Sigmoid colon (tissue), 4 donors: ENCODE results near the gene KDM7A.

Experiments used
- CTCF ChIP-seq, 4 experiments: fragments of 450-650 bp in 3 of 4; fragments of 200-600 bp in 1 of 4; IDR thresholded peaks; one replicate each; pipeline ENCODE4 v1.5.1; 2016 to 2019; ENCODE audit warnings: antibody characterized with exemption in 4 of 4, mild to moderate bottlenecking in 3 of 4, moderate library complexity in 2 of 4
- POLR2A ChIP-seq, 2 donors: fragments of 450-650 bp; IDR thresholded peaks; one replicate each; pipeline ENCODE4 v1.6.1; 2016; ENCODE audit warnings: antibody characterized with exemption in 2 of 2, mild to moderate bottlenecking in 2 of 2, moderate library complexity in 2 of 2
- POLR2AphosphoS5 ChIP-seq, 4 donors: sonication (generic); formaldehyde crosslinking; IDR thresholded peaks; one replicate each; pipeline ENCODE4 v1.6.1; 2017; ENCODE audit warnings: antibody characterized with exemption in 4 of 4

DNA sequence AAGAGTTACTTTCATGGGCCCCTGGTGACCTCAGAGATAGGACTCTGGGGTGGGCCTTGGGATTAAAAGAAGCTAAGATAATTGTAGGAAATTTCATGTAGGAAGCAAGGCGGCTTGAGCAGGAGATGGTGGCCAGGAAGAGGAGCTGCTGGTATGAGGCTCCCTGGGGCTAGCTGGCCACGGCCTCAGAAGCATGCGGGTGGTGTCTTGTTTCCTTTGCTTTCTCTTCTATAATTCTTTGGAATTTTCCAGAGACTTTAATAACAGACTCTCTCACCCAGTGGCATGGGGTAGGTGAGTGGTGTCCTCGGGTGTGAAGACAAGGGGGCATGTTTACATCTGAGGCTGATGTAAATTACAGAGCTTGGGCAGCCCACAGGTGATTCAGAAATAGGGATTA, 41.9 kb upstream of the KDM7A start:
- TF ChIP-seq POLR2AphosphoS5 (IDR thresholded peaks at IDR 0.05) (no peak), CTCF (IDR thresholded peaks at IDR 0.05) (no peak), POLR2A (IDR thresholded peaks at IDR 0.05) (no peak)
